ENCODE measurements around the gene DPYD. TPM values are rescaled to one million over a fixed set of nuclear protein-coding genes. Genes with fewer than 3 reads are reported as not detected.
A peak's percentile ranks its signal among the peaks of the same experiment; 100 is the strongest.

DPYD gene
- total and polyA plus RNA-seq, 8 donors = 2.7 to 24.5 (median 9.4) TPM

DNA sequence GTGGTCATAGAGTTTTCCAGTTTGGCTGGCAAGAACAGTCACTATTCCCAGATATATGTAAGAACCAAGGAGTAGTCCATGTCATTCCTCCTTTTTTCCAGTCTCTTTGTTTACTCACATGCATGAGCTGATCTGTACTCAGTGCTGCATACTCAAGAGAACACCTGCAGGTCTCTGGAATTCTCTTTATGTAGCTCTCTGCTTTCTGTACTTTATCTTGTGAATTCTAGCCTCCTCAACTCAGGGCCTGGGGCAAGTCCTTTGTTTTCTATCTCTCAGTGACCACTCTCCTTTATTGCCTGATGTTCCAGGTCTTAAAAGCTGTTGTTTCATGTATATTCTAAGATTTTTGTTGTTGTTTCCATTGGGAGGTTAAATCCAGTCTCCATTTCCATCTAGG, 478.9 kb downstream of the DPYD start:
- FAIRE-seq (no peak), DNase-seq (no peak), ATAC-seq (no peak)
- Histone ChIP-seq H3K27ac (no peak overlapping the region), H3K4me3 (no peak overlapping the region), H3K4me1 (no peaks in the 10 kb centered on the region), H3K27me3 (no peaks in the 10 kb centered on the region), H3K9me3 (no peaks in the 10 kb centered on the region), H3K36me3 (no peaks in the 10 kb centered on the region)
- TF ChIP-seq, protein P1, sequence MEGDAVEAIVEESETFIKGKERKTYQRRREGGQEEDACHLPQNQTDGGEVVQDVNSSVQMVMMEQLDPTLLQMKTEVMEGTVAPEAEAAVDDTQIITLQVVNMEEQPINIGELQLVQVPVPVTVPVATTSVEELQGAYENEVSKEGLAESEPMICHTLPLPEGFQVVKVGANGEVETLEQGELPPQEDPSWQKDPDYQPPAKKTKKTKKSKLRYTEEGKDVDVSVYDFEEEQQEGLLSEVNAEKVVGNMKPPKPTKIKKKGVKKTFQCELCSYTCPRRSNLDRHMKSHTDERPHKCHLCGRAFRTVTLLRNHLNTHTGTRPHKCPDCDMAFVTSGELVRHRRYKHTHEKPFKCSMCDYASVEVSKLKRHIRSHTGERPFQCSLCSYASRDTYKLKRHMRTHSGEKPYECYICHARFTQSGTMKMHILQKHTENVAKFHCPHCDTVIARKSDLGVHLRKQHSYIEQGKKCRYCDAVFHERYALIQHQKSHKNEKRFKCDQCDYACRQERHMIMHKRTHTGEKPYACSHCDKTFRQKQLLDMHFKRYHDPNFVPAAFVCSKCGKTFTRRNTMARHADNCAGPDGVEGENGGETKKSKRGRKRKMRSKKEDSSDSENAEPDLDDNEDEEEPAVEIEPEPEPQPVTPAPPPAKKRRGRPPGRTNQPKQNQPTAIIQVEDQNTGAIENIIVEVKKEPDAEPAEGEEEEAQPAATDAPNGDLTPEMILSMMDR (IDR thresholded peaks at IDR 0.05) = no peak
- intact Hi-C loops (cut with DNase I) = no loop called here

DNA sequence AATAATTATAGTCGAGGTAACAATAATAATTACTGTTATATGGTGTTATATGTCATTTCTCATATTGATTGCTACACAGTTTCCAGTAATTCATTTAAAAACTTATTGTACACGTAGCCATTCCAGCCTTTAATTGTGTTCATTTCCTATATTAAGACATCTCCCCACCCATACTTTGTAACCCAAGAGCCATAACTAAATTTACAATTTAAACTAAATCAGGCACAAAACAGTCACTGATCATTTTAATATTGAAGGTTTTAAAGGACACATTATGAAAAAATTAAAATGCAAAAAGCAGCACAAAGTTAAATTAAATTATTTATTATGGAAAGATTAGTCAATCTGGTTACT, 487.0 kb downstream of the DPYD start:
- no peak overlapping the region for H3K27ac ChIP-seq
- H3K9me3 ChIP-seq = no peaks in the 10 kb centered on the region
- no peak for DNase-seq
- 61 to 67% methylated on average over 2 of the region's 2 CpGs for WGBS, 2 donors
- no peak for ATAC-seq
- intact Hi-C loops (cut with DNase I) = no loop called here
- H3K4me3 ChIP-seq = no peak overlapping the region
- no peak for FAIRE-seq
- no peaks in the 10 kb centered on the region for H3K27me3 ChIP-seq
- no peaks in the 10 kb centered on the region for H3K4me1 ChIP-seq
- TF ChIP-seq, protein P1 (IDR thresholded peaks at IDR 0.05) = no peak
- H3K36me3 ChIP-seq = no peaks in the 10 kb centered on the region

DNA sequence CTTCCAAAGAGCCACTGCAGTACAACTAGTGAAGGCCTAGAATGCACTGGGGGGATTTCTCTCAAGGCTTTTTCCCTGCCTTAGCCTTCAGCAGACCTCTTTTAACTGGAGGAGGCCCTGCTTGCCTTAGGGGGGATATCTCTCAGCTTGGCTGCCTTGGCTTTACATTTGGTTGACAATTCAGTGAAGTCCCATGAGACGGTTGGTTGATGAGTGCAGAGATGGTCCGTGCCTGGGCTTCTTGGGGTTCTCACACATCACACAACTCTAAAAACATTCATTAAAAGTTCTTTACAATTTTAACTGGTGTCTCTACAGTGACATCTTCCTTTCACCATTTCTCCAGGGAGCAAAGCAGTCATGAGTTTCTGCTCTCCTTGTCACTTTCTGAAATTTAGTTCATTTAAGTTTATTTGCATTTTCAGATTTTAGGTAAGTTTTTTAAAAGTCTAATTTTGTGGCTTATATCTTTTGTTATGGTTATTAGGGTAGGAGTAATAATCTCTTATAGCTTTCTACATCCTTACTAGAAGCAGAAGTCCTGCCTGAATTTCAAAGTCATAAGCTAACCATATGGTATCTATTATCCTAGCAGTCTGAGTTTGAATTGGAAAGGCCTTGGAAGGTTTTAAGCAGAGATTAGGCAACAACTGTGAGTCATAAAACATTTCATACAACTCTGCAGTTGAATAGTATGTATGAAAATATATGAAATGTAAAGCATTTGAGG, 487.6 kb downstream of the DPYD start:
- H3K4me3 ChIP-seq = no peak overlapping the region
- 95 to 96% methylated on average over 2 of the region's 2 CpGs for WGBS, 2 donors
- intact Hi-C loops (cut with DNase I) = no loop called here
- TF ChIP-seq, protein P1 (IDR thresholded peaks at IDR 0.05) = no peak
- H3K27ac ChIP-seq = no peak overlapping the region
- ATAC-seq (peak in 1 of 4 donors; percentile 43), FAIRE-seq (no peak), DNase-seq (no peak)
- no peaks in the 10 kb centered on the region for H3K27me3 ChIP-seq
- H3K36me3 ChIP-seq = no peaks in the 10 kb centered on the region
- H3K9me3 ChIP-seq = no peaks in the 10 kb centered on the region
- no peaks in the 10 kb centered on the region for H3K4me1 ChIP-seq

DNA sequence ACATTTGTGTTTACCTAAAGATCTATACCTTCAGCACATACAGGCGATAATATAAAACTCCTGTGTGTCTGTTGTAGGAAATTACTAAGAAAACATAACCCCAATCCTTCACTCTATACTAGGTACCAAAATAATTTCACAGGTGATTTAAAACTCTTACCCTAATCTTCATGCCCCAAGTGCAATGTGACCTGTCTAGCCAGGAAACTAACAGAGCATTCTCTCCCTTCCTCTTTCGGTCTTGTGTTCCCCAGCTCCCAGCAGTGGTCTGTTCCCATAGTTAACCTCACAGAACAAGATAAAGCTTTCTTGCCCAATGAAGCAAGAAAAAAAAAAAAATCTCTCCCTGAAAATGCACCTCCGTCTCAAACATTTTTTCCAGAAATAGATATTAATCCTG, 493.5 kb downstream of the DPYD start:
- 79 to 95% methylated on average over 3 of the region's 3 CpGs for WGBS, 2 donors
- H3K27ac ChIP-seq = no peak overlapping the region
- no peak for FAIRE-seq

DNA sequence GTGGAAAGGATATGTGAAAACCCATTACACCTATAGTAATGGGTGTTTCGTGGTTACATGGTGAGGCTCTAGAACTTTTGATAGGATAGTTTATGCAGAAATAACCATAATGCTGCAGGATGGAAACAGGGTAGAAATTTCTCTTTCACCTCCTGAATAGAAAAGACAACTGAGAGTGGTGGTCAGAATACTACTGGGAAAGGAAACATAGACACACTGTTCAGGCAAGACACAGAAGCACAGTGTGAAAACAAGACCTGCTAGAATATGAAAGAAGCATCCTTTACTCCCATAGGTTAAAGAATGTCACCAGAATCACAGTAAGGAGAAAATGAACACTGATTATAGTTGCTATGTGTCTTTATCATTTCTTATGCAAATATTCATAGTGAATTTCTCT, 496.6 kb downstream of the DPYD start:
- no peak overlapping the region for H3K27ac ChIP-seq
- no peaks in the 10 kb centered on the region for H3K27me3 ChIP-seq
- no peaks in the 10 kb centered on the region for H3K9me3 ChIP-seq
- DNase-seq (no peak), FAIRE-seq (no peak), ATAC-seq (no peak)
- intact Hi-C loops (cut with DNase I) = no loop called here
- TF ChIP-seq, protein P1 (IDR thresholded peaks at IDR 0.05) = no peak
- 94 to 95% methylated on average over 1 of the region's 1 CpG for WGBS, 2 donors
- H3K4me3 ChIP-seq = no peak overlapping the region
- no peaks in the 10 kb centered on the region for H3K36me3 ChIP-seq
- no peaks in the 10 kb centered on the region for H3K4me1 ChIP-seq

More for the DNA sequence above, 493.5 kb downstream of the DPYD start:
- no peaks in the 10 kb centered on the region for H3K4me1 ChIP-seq
- H3K9me3 ChIP-seq = no peaks in the 10 kb centered on the region
- DNase-seq (no peak), ATAC-seq (no peak)
- no peaks in the 10 kb centered on the region for H3K36me3 ChIP-seq
- intact Hi-C loops (cut with DNase I) = no loop called here
- TF ChIP-seq, protein P1 (IDR thresholded peaks at IDR 0.05) = no peak
- H3K27me3 ChIP-seq = no peaks in the 10 kb centered on the region
- no peak overlapping the region for H3K4me3 ChIP-seq

Measured in pancreas (tissue), 10 donors.